GM10266 (cell line): ENCODE results near the gene TXN.

Source experiments
- DNase-seq: peaks from one replicate; pipeline ENCODE4 v3.0.0; 2012; ENCODE audit errors: extremely low spot score
- TF ChIP-seq, protein P1 (sequence below): IDR thresholded peaks from 2 replicates; pipeline ENCODE4 v1.5.1; 2012; ENCODE audit warnings: mild to moderate bottlenecking, low read depth; ENCODE audit not compliant: control insufficient read depth, insufficient read depth; ENCODE audit errors: missing control alignments

The TXN gene

GRCh38 chr9:110228321-110228720 lies 28.0 kb downstream of the TXN start:
- DNase-seq, result no peak
- TF ChIP-seq, protein P1, sequence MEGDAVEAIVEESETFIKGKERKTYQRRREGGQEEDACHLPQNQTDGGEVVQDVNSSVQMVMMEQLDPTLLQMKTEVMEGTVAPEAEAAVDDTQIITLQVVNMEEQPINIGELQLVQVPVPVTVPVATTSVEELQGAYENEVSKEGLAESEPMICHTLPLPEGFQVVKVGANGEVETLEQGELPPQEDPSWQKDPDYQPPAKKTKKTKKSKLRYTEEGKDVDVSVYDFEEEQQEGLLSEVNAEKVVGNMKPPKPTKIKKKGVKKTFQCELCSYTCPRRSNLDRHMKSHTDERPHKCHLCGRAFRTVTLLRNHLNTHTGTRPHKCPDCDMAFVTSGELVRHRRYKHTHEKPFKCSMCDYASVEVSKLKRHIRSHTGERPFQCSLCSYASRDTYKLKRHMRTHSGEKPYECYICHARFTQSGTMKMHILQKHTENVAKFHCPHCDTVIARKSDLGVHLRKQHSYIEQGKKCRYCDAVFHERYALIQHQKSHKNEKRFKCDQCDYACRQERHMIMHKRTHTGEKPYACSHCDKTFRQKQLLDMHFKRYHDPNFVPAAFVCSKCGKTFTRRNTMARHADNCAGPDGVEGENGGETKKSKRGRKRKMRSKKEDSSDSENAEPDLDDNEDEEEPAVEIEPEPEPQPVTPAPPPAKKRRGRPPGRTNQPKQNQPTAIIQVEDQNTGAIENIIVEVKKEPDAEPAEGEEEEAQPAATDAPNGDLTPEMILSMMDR, result no peak

DNA sequence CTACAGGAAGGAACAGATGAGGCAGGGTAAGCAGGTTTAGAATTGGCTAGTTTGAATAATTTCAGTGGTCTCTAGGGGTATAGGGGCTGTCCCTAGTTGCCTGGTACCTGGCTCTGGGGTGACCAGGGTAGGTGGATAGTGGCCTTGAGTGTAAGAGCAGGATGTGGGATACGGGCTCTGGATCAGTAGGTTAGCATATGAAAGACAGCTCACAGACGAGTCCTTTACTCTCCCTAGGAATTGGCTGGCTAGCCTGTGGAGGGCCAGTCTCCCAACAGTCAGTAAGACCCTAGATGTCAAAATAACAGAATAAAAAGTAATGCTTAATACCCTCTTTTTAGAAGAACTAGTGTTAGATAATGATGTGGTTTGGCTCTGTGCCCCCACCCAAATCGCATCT lies 31.7 kb downstream of the TXN start:
- no peak for DNase-seq
- TF ChIP-seq, protein P1, result no peak

DNA sequence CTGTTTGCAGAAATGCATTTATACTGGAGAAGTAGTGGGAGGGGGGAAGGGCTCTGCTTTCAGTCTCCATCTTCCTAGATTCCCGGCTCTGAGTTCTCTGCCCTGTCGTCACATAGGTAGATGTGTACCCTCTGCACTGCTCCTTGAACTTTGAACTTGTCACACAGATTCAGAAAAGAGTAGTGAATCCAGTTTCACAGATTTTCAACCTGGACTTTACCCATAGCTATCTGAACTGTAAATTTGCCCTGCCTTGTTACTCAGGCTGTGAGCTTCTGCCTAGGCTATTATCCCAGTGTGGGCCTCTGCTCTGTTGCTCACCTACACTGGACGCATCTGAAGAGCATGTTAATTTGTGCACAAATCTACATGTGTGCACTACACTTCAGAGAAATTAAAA lies 35.5 kb downstream of the TXN start:
- TF ChIP-seq, protein P1, result no peak
- DNase-seq, result no peak

GRCh38 chr9:110217656-110218099 lies 38.6 kb downstream of the TXN start:
- TF ChIP-seq, protein P1, result peak; percentile 65
- DNase-seq, result peak; percentile 40

DNA sequence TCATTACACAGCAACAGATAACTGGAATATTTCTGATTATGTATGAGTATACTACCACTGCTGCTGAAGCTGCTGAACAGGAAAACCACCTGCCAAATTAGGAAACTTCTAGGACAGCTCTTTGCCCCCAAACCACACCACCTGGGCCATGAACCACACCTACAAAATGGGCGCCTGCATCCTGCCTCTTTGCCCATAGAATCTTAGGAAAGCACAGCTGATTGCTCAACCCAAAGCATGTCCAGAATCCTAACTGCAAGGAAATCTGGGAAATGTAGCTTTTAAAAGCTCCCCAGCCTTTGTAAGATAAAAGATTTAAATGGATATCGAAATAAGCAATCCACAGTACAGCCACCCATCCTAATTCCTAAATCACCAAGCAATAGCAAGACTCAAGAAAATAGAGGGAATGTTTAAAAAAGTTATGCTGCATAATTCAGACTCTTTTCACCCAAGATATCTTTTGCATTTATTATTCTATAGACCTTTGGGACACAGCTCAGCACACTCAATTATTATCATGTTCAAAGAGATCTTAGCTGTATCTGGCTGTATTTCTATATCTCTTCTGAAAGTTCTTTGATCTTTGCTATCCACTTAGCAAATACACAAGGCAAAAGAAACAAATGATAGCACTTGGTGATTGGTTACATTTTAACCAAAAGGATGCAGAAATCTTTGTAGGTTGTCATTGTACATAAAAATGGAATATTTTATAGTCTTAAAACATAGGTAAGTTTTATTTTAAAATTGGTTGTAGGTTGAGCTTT lies 41.5 kb downstream of the TXN start:
- TF ChIP-seq, protein P1, result no peak
- no peak for DNase-seq

DNA sequence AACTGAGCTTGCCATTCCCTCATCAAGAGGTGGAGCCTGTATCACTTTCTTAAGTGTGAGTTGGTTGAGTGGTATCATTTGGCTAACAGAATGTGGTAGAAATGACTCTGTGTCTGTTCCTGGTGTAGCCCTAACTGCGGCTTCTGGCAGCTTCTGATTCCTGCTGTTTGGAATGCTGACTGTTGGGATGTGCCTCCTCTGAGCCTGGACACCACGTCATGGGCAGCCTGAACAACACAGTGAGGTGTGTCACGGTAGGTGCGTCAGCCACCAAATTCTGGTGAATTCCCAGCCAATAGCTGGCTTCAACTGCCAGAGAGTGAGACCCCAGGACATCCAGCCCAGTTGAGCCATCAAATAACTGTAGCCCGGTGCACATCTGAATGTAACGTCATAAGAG lies 42.2 kb downstream of the TXN start:
- TF ChIP-seq, protein P1, result no peak
- no peak for DNase-seq

- TF ChIP-seq, protein P1, result no peak
- DNase-seq, result no peak
Measured at GRCh38 chr9:110213413-110214044, 42.8 kb downstream of the TXN start.
